ENCODE data around the gene SEC63. TPM values are rescaled to one million over a fixed set of nuclear protein-coding genes. Genes with fewer than 3 reads are reported as not detected.

SEC63 gene
- total RNA-seq, 1 donor from 2014 or later: 60.0 TPM

- DNase-seq: no peak
Observed at GRCh38 chr6:107817784-107818183, 140.2 kb downstream of the SEC63 start.

Small RNA genes lying within 50 kb of the gene (small RNA-seq; reads per million reads assigned to genes)
- gene MTHFD2P3 (ENCODE audit: low replicate concordance) (not detected), gene RF00045 (ENCODE audit: low replicate concordance) (not detected), gene RNU6-437P (ENCODE audit: low replicate concordance) (not detected)

Other genes starting within 250 kb of the SEC63 start
- gene SCML4, start 133.9 kb downstream of the SEC63 start, total RNA-seq: 0.10 TPM
- 13.1 TPM for gene OSTM1, start 116.5 kb upstream of the SEC63 start, total RNA-seq
- gene NR2E1, start 207.8 kb upstream of the SEC63 start, total RNA-seq: not detected

Measured in tongue (tissue), 3 donors.